IPS DF 19.7 (cell line): ENCODE results near the gene PRR4.

Experiments
- DNase-seq: peaks from one replicate; pipeline ENCODE4 v3.0.0-alpha.2; 2013; ENCODE audit warnings: low read depth, low spot score

The PRR4 gene

DNA sequence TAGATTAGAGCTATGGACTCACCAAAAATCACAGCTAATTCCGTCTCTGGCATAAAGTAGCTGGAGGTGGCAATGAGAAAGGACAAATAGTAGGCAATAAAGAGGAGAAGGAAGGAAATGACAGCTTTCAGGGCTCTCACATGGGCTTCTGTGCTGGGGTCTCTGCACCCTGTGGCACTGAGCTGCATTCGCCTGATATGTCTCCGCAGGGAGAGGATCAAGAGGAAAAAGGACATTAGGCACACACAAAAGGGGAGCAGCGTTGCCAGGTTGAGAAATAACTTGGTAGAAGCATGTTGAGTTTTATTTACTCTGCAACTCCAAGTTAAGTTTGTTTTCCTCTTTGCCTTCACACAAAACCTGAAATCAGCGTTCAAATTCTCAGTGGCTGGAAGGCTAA lies 47.5 kb downstream of the PRR4 start:
- no peak for DNase-seq
